GM19099 (cell line): ENCODE measurements around the gene GZMB.

Experiments
- POLR2A ChIP-seq: IDR thresholded peaks from 3 replicates; pipeline ENCODE4 v1.6.1; 2011; ENCODE audit warnings: low read depth; ENCODE audit not compliant: insufficient read length; ENCODE audit errors: extremely low read depth

The GZMB gene

DNA sequence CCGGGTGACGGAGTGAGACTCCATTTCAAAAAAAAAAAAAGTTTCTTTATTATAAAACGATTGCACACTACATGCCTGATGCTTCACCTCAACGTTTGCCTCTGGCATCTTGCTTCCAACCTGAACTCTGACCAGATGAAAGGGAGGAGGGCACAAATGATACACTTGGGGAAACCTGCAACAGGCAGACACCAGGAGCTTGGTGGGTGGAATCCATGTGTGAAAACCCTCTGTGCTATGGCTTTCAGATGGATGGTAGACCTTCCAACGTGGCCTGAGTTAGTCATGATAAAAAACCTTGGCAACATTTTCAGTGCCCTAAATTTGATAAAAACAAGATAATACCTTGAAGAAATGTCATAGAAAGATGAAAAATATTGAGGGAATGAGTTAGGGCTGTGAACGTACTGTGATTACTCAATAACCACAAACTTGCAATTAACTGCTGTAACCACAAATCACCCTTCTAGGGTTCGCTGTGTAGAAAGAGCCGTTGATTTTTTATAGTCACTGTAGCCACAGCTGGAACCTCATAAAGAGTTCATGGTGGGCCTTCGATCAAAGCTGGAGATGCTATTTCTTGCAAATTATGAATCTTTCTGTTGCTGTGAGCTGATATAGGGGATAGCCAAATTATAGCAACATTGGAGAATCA is 26.1 kb upstream of the GZMB start:
- TF ChIP-seq POLR2A: no peak

DNA sequence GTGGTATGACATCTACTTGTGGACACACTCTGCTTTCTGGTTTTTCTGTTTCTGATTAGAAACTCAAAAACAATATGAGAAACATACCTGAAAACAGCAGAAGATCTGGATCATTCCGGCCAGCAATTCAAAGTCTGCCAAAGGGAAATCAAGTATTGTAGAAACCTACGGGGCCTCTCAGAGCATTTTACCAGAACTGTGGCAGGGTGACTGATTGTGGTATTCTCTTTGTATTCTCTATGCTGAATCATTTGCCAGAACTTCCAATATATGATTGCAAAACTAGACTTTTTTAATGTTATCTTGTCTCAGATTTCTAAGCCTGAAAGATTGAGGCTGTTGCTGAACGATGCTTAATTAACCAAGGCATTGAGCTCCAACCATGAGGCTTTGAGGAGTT is 5.9 kb upstream of the GZMB start:
- TF ChIP-seq POLR2A: no peak

DNA sequence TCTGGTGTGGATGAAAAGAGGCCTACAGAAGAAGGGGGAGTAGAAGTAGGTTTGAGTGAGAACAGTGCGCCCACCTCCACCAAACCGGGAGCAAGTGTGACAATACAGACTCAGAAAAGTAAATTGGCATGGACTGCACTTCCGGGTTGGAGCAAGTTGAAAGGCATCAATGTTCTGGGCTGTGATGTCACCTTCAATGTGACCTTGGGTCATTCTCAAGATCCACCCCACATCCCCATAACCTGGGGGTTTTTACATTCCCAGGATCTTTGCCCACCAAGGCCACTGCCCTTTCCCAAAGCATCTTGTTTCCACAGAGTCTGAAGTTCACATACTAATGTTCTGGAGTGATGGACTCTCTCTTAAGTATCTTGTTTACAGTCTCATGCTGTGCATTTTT is 5.3 kb upstream of the GZMB start:
- TF ChIP-seq POLR2A: no peak

DNA sequence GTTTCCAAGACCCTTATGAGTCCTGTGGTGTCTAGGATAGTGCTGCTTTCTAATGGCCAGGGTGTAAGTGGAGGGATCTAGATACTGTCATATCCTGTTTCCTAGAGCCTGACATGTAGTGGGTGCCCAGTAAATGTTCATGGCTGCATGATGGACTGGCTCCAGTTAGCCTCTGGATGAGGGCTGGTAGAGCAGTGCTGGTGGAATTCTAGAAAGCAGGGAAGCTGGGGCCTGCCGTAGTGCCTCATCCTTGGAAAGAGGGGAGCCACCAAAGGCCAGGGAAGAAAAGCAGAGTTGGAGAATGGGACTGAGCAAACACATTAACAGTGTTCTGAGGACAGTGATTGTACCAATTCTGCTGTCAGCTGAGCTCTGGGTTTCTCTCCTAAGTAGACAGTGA is 637 bp downstream of the GZMB start:
- no peak for TF ChIP-seq POLR2A

DNA sequence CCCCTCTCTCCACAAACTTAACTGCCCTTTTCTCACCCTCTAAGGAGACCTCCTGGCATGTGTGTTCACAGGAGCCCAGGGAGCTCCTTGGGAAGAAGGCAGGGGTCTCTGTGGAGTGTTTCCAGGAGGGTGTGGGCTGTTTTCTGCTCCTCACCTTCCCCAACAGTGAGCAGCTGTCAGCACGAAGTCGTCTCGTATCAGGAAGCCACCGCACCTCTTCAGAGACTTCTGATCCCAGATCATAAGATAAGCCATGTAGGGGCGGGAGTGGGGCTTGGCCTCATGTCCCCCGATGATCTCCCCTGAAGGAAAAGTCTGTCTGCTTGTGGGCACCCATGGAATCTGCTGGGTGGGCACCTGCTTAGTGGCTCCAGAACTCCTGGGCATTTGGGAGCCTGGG is 1.2 kb downstream of the GZMB start:
- no peak for TF ChIP-seq POLR2A

DNA sequence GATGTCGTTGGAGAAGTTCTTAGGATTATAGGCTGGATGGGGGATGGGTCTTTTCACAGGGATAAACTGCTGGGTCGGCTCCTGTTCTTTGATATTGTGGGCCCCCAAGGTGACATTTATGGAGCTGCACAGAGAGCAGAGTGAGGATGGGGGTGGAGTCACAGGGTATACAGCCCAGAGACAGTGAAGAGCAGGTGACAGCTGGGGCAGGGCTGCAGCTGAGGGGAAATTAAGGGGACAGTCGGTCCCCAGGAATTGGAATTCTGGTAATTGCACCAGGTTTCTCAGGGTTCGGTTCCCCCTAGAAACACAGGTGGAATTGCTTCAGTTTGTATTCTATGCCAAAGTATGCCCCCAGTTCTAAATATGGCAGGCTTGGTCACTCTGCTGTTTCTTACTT is 1.7 kb downstream of the GZMB start:
- no peak for TF ChIP-seq POLR2A

DNA sequence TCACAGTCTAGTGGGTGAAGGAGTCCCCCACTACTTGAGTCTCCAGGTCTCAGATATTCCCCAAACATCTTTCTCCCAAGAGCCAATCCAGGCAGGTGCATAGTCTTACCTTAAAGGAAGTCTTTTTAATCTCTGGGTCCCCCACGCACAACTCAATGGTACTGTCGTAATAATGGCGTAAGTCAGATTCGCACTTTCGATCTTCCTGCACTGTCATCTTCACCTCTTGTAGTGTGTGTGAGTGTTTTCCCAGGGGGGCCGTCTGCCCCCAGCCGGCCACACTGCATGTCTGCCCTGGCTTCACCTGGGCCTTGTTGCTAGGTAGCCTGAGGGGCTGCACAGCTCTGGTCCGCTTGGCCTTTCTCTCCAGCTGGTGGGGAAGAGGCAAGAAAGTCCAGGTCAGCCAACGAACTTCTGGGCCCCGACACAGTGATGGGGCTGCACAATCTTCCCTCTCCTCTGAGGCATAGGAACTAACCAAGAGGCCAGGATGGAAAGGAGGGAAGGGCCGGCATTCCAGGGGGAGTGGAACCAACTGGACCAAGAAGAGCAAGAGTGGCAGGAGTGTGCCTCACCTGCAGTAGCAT is 2.1 kb downstream of the GZMB start:
- no peak for TF ChIP-seq POLR2A

DNA sequence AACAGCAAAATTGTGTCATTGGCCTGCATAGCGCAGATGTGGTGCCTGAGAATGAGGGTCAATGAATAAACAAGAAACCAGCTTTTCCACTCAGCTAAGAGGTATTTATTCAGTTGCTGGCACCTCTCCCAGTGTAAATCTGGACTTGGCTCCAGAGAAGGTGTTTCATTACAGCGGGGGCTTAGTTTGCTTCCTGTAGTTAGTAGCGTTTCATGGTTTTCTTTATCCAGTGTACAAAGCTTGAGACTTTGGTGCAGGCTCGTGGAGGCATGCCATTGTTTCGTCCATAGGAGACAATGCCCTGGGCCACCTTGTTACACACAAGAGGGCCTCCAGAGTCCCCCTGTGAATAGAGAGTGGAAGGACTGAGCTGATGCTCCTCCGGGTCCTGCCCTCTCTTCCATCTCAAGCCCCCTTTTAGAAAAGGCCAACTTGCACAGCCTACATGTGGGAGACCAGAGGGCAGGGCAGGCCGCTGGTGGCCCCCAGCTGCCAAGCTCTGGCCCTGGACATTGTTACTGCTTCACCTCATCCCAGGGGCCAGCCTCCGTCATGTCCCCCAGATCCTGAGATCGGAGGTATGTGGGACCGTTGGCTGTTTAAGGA is 3.0 kb downstream of the GZMB start:
- TF ChIP-seq POLR2A: no peak

DNA sequence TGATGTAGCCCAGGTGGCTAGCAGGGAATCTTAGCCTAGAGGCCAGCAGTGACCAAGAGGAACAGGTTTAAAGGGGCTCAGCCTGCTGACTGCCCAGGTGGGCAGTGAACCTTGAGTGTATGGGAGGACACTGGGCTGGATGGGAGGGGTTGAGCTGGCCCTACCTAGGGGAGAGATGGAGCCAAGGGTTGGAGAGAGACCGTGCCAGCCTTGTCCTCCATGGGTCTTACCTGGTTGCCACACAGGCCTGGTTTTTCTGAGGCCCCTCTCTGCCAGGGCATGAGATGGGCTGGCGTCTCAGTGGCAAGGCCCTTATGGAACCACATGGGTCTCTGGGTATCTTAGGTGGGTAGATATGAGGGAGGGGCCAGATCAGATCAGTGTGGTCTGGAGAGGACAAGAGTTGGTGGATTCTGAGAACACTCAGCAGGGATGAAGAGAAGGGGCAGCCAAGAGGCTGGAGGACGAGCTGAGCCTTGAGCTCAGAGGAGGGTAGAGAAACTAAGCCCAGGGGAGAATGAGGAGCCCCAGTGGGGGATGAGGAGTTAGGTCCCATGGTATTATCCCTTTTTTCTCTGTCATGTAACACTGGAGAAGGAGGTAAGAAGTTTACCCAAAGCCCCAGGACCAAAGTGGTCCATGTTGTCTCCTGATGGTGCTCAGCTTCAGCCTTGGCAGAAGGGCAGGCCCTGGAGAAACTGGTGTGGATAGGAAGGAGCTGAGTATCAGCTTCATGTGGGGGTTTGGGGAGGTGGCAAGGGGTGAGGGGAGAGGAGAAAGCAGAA is 3.7 kb downstream of the GZMB start:
- TF ChIP-seq POLR2A: no peak

DNA sequence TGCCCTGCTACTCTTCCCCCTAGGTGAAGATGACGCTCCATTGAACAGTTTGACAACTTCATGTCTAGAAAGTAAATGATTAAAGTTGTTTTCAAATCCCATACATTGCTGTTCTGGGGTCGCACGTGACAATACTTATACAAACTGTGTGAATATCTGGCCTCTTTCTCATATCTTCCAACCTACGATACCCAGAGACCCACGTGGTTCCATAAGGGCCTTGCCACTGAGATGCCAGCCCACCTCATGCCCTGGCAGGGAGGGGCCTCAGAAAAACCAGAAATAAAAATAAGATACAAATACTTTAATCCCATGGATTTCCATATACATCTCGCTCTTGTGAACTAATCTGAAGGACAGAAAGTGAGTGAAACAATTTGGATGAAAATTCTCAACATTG is 4.5 kb downstream of the GZMB start:
- TF ChIP-seq POLR2A: no peak

DNA sequence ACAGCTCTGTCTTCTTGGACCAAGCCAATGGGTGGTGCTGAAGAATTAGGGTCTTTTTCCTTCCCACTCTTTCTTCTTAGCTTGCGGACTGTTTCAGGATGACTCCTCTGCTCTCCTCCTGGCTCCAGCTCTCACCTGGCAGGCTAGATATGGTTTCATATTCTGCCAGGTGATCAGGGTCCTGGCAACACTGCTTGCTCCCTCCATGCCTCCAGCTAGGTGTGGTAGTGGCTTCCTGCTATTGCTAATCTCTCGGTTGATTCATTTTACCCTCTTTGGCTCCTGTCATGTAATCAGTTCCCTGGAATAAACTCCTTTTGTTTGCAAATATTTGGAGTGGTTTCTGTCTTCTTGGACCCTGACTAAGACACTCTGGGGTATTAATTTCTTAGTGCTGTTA is 20.2 kb downstream of the GZMB start:
- TF ChIP-seq POLR2A: no peak

DNA sequence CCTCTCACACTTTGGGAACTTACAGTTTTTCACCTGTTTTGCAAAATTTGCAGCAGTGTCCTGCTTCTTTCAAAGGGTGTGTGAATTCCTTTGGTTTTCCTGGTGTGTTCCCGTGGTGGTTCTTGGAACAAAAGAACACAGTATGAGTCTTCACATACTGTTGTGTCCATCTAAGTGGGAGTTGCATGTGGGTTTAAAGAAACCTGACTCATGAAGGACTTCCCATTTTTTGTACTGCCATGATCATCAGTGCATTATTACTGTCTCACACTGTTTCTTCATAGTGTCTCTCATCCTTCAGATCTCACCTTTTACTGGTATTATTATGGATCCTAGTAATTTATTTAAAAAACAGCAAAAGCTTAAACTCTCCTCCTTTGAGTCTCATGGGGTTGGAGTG is 20.7 kb downstream of the GZMB start:
- no peak for TF ChIP-seq POLR2A

DNA sequence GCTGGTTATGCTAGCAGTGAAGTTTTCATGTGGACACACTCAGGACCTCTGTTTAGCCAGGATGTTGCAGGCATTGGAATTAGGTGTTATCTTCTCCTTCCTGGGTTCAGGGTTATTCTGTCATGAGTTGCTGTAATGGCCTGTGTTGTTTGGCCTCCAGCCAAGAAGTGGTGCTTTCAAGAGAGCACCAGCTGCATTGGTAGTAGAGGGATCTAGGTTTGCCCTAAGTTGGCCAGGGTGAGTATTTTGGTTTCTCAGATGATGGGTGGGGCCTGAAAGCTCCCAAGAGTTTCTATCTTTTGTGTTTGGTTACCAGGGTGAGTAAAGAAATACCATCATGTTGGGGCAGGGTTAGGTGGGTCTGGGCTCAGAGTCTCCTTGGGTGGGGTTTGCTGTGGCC is 21.8 kb downstream of the GZMB start:
- TF ChIP-seq POLR2A: no peak

DNA sequence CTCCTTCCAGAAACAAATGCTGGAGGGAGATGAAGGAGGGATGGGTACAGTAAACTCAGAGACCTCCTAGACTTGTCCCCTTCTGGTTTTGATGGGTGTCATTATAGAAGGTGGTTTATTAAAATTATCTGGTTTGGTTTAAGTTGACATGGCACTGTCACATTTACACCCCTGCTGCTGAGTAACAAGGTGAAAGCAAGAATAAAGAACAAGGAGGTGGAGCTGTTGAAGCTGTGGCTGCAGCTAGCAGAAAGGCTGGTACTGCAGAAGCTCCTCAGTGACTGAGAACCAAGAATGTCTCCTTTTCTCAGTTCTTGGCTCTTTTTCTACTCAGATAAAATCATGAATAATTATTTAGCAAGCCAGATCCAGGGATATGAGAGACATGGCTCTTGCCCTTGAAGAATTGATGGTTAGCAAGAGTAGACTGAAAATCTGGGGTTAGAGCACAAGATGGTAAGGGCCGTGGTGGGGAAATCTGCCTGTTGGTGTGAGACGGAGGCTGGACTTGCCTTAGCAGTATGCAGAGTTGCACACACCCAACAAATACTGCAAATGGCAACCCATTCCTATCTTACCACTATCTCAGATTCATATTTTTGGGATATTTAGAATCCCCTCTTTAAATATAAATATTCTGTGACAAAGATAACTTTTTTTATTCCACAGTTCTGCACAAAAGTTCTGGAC is 24.2 kb downstream of the GZMB start, which contains the start of gene GZMH:
Gene GZMH, minus strand, starts transcription at position 31 of the 690 bp plus-strand sequence. CDS start 72 bp downstream, outside the sequence.
- TF ChIP-seq POLR2A: no peak

DNA sequence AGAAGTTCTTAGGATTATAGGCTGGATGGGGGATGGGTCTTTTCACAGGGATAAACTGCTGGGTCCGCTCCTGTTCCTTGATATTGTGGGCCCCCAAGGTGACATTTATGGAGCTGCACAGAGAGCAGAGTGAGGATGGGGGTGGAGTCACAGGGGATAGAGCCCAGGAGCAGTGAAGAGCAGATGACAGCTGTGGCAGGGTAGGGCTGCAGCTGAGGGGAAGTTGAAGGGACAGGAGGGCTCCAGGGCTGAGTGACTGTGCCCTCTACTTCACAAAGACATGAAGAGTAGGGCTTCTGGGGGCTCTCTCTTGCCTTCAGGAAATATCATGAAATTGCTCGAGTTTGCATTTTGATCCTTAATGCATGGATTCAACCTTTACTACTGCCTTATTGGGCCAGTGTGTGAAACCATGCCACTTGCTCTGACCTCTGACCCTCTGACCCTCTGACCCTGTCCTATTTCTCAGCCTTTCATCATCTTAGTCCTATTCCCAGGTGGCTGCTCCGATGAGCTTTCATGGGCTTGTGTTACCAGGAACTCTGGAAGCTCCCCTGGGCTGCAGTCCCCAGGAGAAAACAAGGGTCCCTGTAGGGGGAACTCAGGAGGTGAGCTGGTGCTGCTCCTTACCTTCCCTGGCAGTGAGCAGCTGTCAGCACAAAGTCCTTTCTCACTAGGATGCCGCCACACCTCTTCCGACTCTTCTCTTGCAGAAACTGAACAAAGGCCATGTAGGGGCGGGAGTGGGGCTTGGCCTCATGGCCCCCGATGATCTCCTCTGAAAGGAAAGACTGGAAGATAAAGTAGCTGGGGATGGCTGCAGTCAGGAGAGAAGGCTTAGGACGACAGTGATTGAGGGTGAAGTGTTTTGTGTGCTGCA is 26.1 kb downstream of the GZMB start:
- no peak for TF ChIP-seq POLR2A

DNA sequence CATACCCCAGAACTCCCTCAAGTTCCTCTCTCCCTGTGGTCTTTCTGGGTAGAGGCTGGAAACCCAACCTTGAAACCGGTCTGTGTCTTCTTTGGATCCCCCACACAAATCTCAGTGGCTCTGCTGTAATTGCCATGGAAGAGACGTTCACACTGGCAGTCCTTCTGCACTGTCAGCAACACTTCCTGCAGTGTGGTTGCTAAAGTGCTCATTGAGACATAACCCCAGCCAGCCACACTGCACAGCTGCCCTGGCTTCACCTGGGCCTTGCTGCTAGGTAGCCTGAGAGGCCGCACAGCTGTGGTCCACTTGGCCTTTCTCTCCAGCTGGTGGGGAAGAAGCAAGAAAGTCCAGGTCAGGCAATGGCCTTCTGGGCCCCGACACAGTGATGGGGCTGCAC is 26.9 kb downstream of the GZMB start:
- no peak for TF ChIP-seq POLR2A
